A549 (cell line): ENCODE data around the gene FHIT.

ENCODE experiments used
- CTCF ChIP-seq: fragments of >200 bp; sonication (Bioruptor Twin); formaldehyde crosslinking; IDR thresholded peaks from 3 replicates; pipeline ENCODE4 v1.5.1; 2016
- ELK1 ChIP-seq: fragments of 150-350 bp; IDR thresholded peaks from 2 replicates; pipeline ENCODE4 v1.6.1; 2014; ENCODE audit warnings: low read depth, mild to moderate bottlenecking, low read length
- HMGXB4 ChIP-seq: fragments of 250-450 bp; sonication (Bioruptor Pico); IDR thresholded peaks from 2 replicates; pipeline ENCODE4 v1.5.0; 2021; ENCODE audit warnings: mild to moderate bottlenecking, moderate library complexity, borderline replicate concordance
- MAX ChIP-seq: IDR thresholded peaks from 2 replicates; pipeline ENCODE4 v1.6.1; 2012
- RFX5 ChIP-seq: fragments of 450-650 bp; IDR thresholded peaks from 2 replicates; pipeline ENCODE4 v1.7.1; 2014; ENCODE audit warnings: antibody characterized with exemption, mild to moderate bottlenecking, moderate library complexity

- TF ChIP-seq HMGXB4 (CRISPR knock-in tag) (no peak), CTCF (no peak), MAX (no peak), RFX5 (no peak), ELK1 (no peak)
Observed at GRCh38 chr3:60199306-60199705, 1051.9 kb downstream of the FHIT start.
